HepG2 (cell line): ENCODE data around the gene CARS1. TPM values are rescaled to one million over a fixed set of nuclear protein-coding genes. Genes with fewer than 3 reads are reported as not detected.

Experiments
- ATAC-seq: fragments of 200-7000 bp; cut with Tn5 transposase; 3 replicates; pipeline ENCODE4 v1.9.1; 2020; ENCODE audit warnings: mild to moderate bottlenecking, moderate library complexity
- BruUV-seq: library from RNA; stranded (reverse); fragments of 400-500 nt; replicated peaks from 2 replicates; lab custom pipeline; 2021; lab: Mats Ljungman, UMichigan
- CTCF ChIA-PET: fragments of 300-600 bp; formaldehyde crosslinking; extraction: SDS; loops from one replicate; lab custom pipeline; 2021; ENCODE audit warnings: low total read pairs, inconsistent platforms, low intra/inter-chr PET ratio; lab: Yijun Ruan, JAX
- POLR2A ChIA-PET: fragments of 350-600 bp; sonication (Branson Sonifier 250); formaldehyde crosslinking; loops from one replicate; lab custom pipeline; 2020; ENCODE audit warnings: antibody characterized with exemption, inconsistent platforms; lab: Yijun Ruan, JAX
- DNase-seq: peaks from one replicate; pipeline ENCODE4 v3.0.0-alpha.2; 2015; ENCODE audit warnings: low spot score
- FAIRE-seq: peaks from 3 replicates; lab custom pipeline; 2011; peaks lifted over from hg19 to GRCh38; lab: Jason Lieb, UNC
- H2AFZ ChIP-seq: one replicate; pipeline ENCODE4 v1.6.1; 2011; ENCODE audit warnings: low read length, inconsistent platforms
- H3K27ac ChIP-seq: fragments of 300-600 bp; 3 replicates; pipeline ENCODE4 v1.8.0; 2011; ENCODE audit warnings: mixed run types, mild to moderate bottlenecking, mixed read lengths, low read length, inconsistent platforms; ENCODE audit not compliant: insufficient read depth; ENCODE audit errors: extremely low read length
- H3K27me3 ChIP-seq, 2 experiments: fragments of 200-600 bp in 1 of 2; 2 replicates in 1 of 2; 3 replicates in 1 of 2; pipeline versions ENCODE4 v1.6.0 to v1.8.0; 2011; ENCODE audit warnings: low read length in 2 of 2, mild to moderate bottlenecking in 2 of 2, moderate library complexity in 2 of 2, inconsistent platforms in 1 of 2; ENCODE audit not compliant: insufficient read depth in 2 of 2, control insufficient read depth in 1 of 2
- H3K36me3 ChIP-seq, 2 experiments: fragments of 200-600 bp in 1 of 2; replicated peaks in 1 of 2; 2 replicates in 1 of 2; 3 replicates in 1 of 2; pipeline versions ENCODE4 v1.5.1 to v1.8.0; 2011; ENCODE audit warnings: low read length in 2 of 2, inconsistent platforms in 1 of 2; ENCODE audit not compliant: insufficient read depth in 2 of 2, control insufficient read depth in 1 of 2
- H3K4me1 ChIP-seq: 2 replicates; pipeline ENCODE4 v1.5.1; 2012; ENCODE audit warnings: low read length, inconsistent platforms; ENCODE audit not compliant: insufficient read depth
- H3K4me2 ChIP-seq: 2 replicates; pipeline ENCODE4 v1.6.0; 2011; ENCODE audit warnings: low read depth, low read length, inconsistent platforms
- H3K4me3 ChIP-seq, 3 experiments: fragments of 200-600 bp in 1 of 3; sonication (generic), shearing (Covaris generic) in 1 of 3; replicated peaks in 1 of 3; 2 replicates each; pipeline ENCODE4 v1.5.1; 2011 to 2016; ENCODE audit warnings: low read length in 3 of 3, inconsistent platforms in 2 of 3, low read depth in 2 of 3, mild to moderate bottlenecking in 2 of 3, control low read depth in 1 of 3, mixed read lengths in 1 of 3; ENCODE audit not compliant: insufficient read depth in 1 of 3
- H3K79me2 ChIP-seq: one replicate; pipeline ENCODE4 v1.6.1; 2011; ENCODE audit warnings: low read length, inconsistent platforms; ENCODE audit not compliant: insufficient read depth
- H3K9ac ChIP-seq: 2 replicates; pipeline ENCODE4 v1.6.0; 2011; ENCODE audit warnings: mild to moderate bottlenecking, low read depth, low read length, inconsistent platforms; ENCODE audit not compliant: insufficient read depth
- H3K9me3 ChIP-seq: 2 replicates; pipeline ENCODE4 v1.5.1; 2012; ENCODE audit warnings: mild to moderate bottlenecking, low read length
- H4K20me1 ChIP-seq: 2 replicates; pipeline ENCODE4 v1.6.0; 2011; ENCODE audit warnings: inconsistent platforms, mild to moderate bottlenecking, low read length, moderate library complexity; ENCODE audit not compliant: insufficient read depth
- ADNP ChIP-seq: sonication (generic); formaldehyde crosslinking; IDR thresholded peaks from 2 replicates; pipeline ENCODE4 v1.4.0; 2020; ENCODE audit warnings: missing genetic modification reagents
- AGO2 ChIP-seq: fragments of 200-400 bp; formaldehyde crosslinking; optimal IDR thresholded peaks from 2 replicates; pipeline ENCODE3; 2017; ENCODE audit warnings: mild to moderate bottlenecking, low read depth, low read length, moderate library complexity
- FOXO1 ChIP-seq: sonication (generic); formaldehyde crosslinking; IDR thresholded peaks from 2 replicates; pipeline ENCODE4 v1.4.0; 2020; ENCODE audit warnings: missing genetic modification reagents
- MXI1 ChIP-seq: IDR thresholded peaks from 3 replicates; pipeline ENCODE4 v1.6.1; 2012; ENCODE audit warnings: low read depth, low read length, inconsistent platforms, borderline replicate concordance
- ZNF563 ChIP-seq: sonication (generic); formaldehyde crosslinking; IDR thresholded peaks from 2 replicates; pipeline ENCODE4 v1.8.0; 2022; ENCODE audit warnings: mild to moderate bottlenecking, moderate library complexity, missing genetic modification reagents
- WGBS: methylation state at CpG from one replicate; pipeline ENCODE4 v1.1.6; 2017; ENCODE audit warnings: low lambda C conversion rate; 5-methylcytosine and 5-hydroxymethylcytosine counted together
- in situ Hi-C: cut with HindIII; loops from 2 replicates; pipeline ENCODE4 v1.10.0; 2017; ENCODE audit warnings: low pct_unique_long_range_greater_than_20kb; ENCODE audit not compliant: extremely low pct_ligation_motif_present
- intact Hi-C: fragments of 100-400 bp; cut with micrococcal nuclease; formaldehyde crosslinking; loops from one replicate; pipeline ENCODE4 v1.10.0; 2022; ENCODE audit not compliant: unreplicated experiment
- polyA plus RNA-seq, 8 experiments: library from polyadenylated mRNA; depleted of rRNA in 3 of 8; stranded (reverse) in 7 of 8; unstranded in 1 of 8; fragments of >200 nt; fragmentation: Illumina TruSeq in 4 of 8; extraction: Trizol in 4 of 8; gene quantifications; 2 replicates each; pipeline versions ENCODE4 v1.2.1 to v1.2.3, GENCODE V29; 2011 to 2016; ENCODE audit warnings: low read depth in 4 of 8, missing spikeins in 1 of 8, mixed read lengths in 1 of 8; ENCODE audit not compliant: insufficient read depth in 1 of 8
- total RNA-seq, 5 experiments: library from RNA; depleted of rRNA; stranded (reverse); fragments of >200 nt; fragmentation: Illumina TruSeq; extraction: Trizol; gene quantifications; 2 replicates each; pipeline ENCODE4 v1.2.3, GENCODE V29; 2016; ENCODE audit warnings: low read depth in 1 of 5
- TF ChIP-seq, protein P1 (sequence below): sonication (generic); formaldehyde crosslinking; IDR thresholded peaks from 2 replicates; pipeline ENCODE4 v1.4.0; 2020; ENCODE audit warnings: mild to moderate bottlenecking, low read depth, missing genetic modification reagents
- TF ChIP-seq, protein P2 (sequence below): sonication (generic); formaldehyde crosslinking; IDR thresholded peaks from 2 replicates; pipeline ENCODE4 v1.5.0; 2020; ENCODE audit warnings: missing genetic modification reagents
- TF ChIP-seq, protein P3 (sequence below): sonication (generic); formaldehyde crosslinking; IDR thresholded peaks from 2 replicates; pipeline ENCODE4 v1.4.0; 2020; ENCODE audit warnings: missing genetic modification reagents

Gene CARS1
- total and polyA plus RNA-seq, 2 of the 13 experiments (the other 11 are each of a cell fraction or from before 2014, with no cell fraction given): 33.8 to 47.0 TPM

DNA sequence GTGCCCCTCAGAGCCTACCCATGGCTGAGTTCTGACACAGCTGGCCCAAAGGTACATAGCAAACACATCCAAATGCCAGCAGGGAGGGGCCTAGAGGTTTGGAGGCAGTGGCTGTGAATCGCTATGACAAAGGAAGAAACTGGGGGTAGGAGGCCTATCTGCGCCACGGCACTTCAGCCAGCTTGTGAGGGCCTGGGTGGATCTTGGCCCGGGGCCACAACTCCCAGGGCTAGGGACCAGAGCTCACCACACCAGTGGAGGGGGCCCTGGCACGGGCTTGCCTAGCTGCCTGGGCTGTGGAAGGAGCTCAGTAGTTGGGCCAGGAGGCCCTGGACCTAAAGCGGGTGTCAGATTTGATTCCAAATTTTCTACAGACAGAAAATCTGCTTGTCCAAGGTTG, 55.7 kb downstream of the CARS1 start:
- POLR2A ChIA-PET: interaction anchor here (1.5 kb wide), 1 partner anchor 9 kb away, joined by 3 read pairs; the partner anchor contains the start of gene NAP1L4
- Histone ChIP-seq H3K36me3 (peaks cover 23 to 52% of the 10 kb centered on the region in 2 experiments; a peak in 4 of 5 replicates), H3K4me2 (no peak overlapping the region), H3K4me1 (no peaks in the 10 kb centered on the region)
- ATAC-seq: no peak
- TF ChIP-seq ZNF563 (CRISPR knock-in tag): no peak
- TF ChIP-seq, protein P1, sequence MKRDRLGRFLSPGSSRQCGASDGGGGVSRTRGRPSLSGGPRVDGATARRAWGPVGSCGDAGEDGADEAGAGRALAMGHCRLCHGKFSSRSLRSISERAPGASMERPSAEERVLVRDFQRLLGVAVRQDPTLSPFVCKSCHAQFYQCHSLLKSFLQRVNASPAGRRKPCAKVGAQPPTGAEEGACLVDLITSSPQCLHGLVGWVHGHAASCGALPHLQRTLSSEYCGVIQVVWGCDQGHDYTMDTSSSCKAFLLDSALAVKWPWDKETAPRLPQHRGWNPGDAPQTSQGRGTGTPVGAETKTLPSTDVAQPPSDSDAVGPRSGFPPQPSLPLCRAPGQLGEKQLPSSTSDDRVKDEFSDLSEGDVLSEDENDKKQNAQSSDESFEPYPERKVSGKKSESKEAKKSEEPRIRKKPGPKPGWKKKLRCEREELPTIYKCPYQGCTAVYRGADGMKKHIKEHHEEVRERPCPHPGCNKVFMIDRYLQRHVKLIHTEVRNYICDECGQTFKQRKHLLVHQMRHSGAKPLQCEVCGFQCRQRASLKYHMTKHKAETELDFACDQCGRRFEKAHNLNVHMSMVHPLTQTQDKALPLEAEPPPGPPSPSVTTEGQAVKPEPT: no peak
- TF ChIP-seq, protein P2, sequence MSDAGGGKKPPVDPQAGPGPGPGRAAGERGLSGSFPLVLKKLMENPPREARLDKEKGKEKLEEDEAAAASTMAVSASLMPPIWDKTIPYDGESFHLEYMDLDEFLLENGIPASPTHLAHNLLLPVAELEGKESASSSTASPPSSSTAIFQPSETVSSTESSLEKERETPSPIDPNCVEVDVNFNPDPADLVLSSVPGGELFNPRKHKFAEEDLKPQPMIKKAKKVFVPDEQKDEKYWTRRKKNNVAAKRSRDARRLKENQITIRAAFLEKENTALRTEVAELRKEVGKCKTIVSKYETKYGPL: no peak
- no peak for TF ChIP-seq MXI1
- no peak for TF ChIP-seq FOXO1 (CRISPR knock-in tag)
- TF ChIP-seq AGO2: no peak
- TF ChIP-seq ADNP (CRISPR knock-in tag): no peak
- TF ChIP-seq, protein P3, sequence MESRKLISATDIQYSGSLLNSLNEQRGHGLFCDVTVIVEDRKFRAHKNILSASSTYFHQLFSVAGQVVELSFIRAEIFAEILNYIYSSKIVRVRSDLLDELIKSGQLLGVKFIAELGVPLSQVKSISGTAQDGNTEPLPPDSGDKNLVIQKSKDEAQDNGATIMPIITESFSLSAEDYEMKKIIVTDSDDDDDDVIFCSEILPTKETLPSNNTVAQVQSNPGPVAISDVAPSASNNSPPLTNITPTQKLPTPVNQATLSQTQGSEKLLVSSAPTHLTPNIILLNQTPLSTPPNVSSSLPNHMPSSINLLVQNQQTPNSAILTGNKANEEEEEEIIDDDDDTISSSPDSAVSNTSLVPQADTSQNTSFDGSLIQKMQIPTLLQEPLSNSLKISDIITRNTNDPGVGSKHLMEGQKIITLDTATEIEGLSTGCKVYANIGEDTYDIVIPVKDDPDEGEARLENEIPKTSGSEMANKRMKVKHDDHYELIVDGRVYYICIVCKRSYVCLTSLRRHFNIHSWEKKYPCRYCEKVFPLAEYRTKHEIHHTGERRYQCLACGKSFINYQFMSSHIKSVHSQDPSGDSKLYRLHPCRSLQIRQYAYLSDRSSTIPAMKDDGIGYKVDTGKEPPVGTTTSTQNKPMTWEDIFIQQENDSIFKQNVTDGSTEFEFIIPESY (CRISPR knock-in tag): no peak
- TF ChIP-seq, all 625 proteins: peak for 0
- in situ Hi-C loops: no loop called here
- DNase-seq (no peak), FAIRE-seq (no peak)
- Histone ChIP-seq H4K20me1 (no peaks in the 10 kb centered on the region), H3K27me3 (no peaks in the 10 kb centered on the region; a peak in 1 of 5 replicates), H3K9ac (no peak overlapping the region), H2AFZ (no peak overlapping the region), H3K27ac (no peak overlapping the region), H3K79me2 (no peaks in the 10 kb centered on the region), H3K4me3 (no peak overlapping the region), H3K9me3 (no peaks in the 10 kb centered on the region)
- CTCF ChIA-PET: no interaction called here
- 100% methylated on average over 1 of the region's 6 CpGs for WGBS
- BruUV-seq: no TSS peak
- intact Hi-C loops: no loop called here
